Middle frontal gyrus (tissue), 1 donor: ENCODE results near the gene ANKRD35.
"Not testable (repeated sequence)": the region's sequence is repeated elsewhere in the genome, so short reads cannot be mapped to it uniquely, and the experiment has no call there.

Source experiments
- DNase-seq: peaks from one replicate; pipeline ENCODE4 v3.0.0-alpha.2; 2015; ENCODE audit warnings: low spot score; ENCODE audit errors: extremely low spot score

Gene ANKRD35

GRCh38 chr1:145885738-145886287, at the start of gene ANKRD35:
Gene ANKRD35 (minus strand): TSS chr1:145885866. CDS start chr1:145885758, 108 bp downstream.
- DNase-seq, result peak; percentile 60

- not testable (repeated sequence) for DNase-seq
Measured at GRCh38 chr1:145932522-145933009, 46.9 kb upstream of the ANKRD35 start.

GRCh38 chr1:145927916-145928643, 42.4 kb upstream of the ANKRD35 start:
- DNase-seq, result no peak

- DNase-seq, result peak; percentile 94
Measured at GRCh38 chr1:145927063-145927886, 41.6 kb upstream of the ANKRD35 start, which contains the start of gene RBM8A. Gene RBM8A (minus strand): TSS chr1:145927484. CDS start chr1:145927426, 58 bp downstream.

- no peak for DNase-seq
Measured at GRCh38 chr1:145926686-145927062, 41.0 kb upstream of the ANKRD35 start.

GRCh38 chr1:145922266-145922665, 36.6 kb upstream of the ANKRD35 start:
- no peak for DNase-seq

- not testable (repeated sequence) for DNase-seq
Measured at GRCh38 chr1:145920297-145920696, 34.6 kb upstream of the ANKRD35 start.

GRCh38 chr1:145918992-145919939, 33.6 kb upstream of the ANKRD35 start:
- no peak for DNase-seq

- DNase-seq, result peak; percentile 86
Measured at GRCh38 chr1:145918144-145918991, 32.7 kb upstream of the ANKRD35 start, which contains the start of gene PEX11B. Gene PEX11B (minus strand): TSS chr1:145918717. CDS start chr1:145918688, 29 bp downstream.

GRCh38 chr1:145917595-145917994, 31.9 kb upstream of the ANKRD35 start:
- DNase-seq, result no peak

- no peak for DNase-seq
Measured at GRCh38 chr1:145916745-145917144, 31.1 kb upstream of the ANKRD35 start.

GRCh38 chr1:145912128-145912641, 26.5 kb upstream of the ANKRD35 start:
- DNase-seq, result no peak

GRCh38 chr1:145908653-145909052, 23.0 kb upstream of the ANKRD35 start:
- no peak for DNase-seq

- DNase-seq, result no peak
Measured at GRCh38 chr1:145906954-145907753, 21.5 kb upstream of the ANKRD35 start.

- no peak for DNase-seq
Measured at GRCh38 chr1:145901312-145902021, 15.8 kb upstream of the ANKRD35 start.

GRCh38 chr1:145898756-145899155, 13.1 kb upstream of the ANKRD35 start:
- DNase-seq, result no peak

- DNase-seq, result no peak
Measured at GRCh38 chr1:145897969-145898368, 12.3 kb upstream of the ANKRD35 start.

- no peak for DNase-seq
Measured at GRCh38 chr1:145895471-145895870, 9.8 kb upstream of the ANKRD35 start.
